ENCODE data around the gene CFAP119. TPM values are rescaled to one million over a fixed set of nuclear protein-coding genes. Genes with fewer than 3 reads are reported as not detected.

The CFAP119 gene
- total and polyA plus RNA-seq, 10 of the 15 experiments (the other 5 are each of a cell fraction or from before 2014, with no cell fraction given) = 2.2 to 9.4 (median 4.3) TPM

DNA sequence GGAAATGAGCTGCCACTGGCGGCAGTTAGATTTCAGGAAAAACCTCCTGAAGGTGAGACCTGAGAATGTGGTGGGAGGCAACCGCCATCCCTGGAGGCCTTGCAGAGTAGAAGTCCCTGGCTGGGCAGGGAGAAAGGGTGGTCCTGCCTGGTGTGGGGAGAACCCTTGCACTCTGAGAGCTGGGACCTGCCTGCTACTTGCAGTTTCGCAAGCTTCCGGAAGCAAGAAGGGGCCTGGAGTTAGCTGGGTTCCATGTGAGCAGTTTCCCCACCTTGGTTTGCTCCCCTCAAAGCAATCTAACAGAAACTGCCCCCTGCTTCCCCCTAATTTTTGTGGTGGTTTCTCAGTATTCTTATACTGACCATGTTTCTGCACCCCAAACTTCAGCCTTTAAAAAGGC, 18.7 kb upstream of the CFAP119 start (continued):
- TF ChIP-seq, protein P1, sequence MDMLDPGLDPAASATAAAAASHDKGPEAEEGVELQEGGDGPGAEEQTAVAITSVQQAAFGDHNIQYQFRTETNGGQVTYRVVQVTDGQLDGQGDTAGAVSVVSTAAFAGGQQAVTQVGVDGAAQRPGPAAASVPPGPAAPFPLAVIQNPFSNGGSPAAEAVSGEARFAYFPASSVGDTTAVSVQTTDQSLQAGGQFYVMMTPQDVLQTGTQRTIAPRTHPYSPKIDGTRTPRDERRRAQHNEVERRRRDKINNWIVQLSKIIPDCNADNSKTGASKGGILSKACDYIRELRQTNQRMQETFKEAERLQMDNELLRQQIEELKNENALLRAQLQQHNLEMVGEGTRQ (IDR thresholded peaks at IDR 0.05; ENCODE audit: borderline replicate concordance, low read depth, low read length) = no peak
- no peak for TF ChIP-seq CHD1 (IDR thresholded peaks at IDR 0.05; ENCODE audit: low read depth, low read length)
- TF ChIP-seq, protein P2, sequence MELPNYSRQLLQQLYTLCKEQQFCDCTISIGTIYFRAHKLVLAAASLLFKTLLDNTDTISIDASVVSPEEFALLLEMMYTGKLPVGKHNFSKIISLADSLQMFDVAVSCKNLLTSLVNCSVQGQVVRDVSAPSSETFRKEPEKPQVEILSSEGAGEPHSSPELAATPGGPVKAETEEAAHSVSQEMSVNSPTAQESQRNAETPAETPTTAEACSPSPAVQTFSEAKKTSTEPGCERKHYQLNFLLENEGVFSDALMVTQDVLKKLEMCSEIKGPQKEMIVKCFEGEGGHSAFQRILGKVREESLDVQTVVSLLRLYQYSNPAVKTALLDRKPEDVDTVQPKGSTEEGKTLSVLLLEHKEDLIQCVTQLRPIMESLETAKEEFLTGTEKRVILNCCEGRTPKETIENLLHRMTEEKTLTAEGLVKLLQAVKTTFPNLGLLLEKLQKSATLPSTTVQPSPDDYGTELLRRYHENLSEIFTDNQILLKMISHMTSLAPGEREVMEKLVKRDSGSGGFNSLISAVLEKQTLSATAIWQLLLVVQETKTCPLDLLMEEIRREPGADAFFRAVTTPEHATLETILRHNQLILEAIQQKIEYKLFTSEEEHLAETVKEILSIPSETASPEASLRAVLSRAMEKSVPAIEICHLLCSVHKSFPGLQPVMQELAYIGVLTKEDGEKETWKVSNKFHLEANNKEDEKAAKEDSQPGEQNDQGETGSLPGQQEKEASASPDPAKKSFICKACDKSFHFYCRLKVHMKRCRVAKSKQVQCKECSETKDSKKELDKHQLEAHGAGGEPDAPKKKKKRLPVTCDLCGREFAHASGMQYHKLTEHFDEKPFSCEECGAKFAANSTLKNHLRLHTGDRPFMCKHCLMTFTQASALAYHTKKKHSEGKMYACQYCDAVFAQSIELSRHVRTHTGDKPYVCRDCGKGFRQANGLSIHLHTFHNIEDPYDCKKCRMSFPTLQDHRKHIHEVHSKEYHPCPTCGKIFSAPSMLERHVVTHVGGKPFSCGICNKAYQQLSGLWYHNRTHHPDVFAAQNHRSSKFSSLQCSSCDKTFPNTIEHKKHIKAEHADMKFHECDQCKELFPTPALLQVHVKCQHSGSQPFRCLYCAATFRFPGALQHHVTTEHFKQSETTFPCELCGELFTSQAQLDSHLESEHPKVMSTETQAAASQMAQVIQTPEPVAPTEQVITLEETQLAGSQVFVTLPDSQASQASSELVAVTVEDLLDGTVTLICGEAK (IDR thresholded peaks at IDR 0.05; ENCODE audit: borderline replicate concordance) = no peak
- TF ChIP-seq, protein P3, sequence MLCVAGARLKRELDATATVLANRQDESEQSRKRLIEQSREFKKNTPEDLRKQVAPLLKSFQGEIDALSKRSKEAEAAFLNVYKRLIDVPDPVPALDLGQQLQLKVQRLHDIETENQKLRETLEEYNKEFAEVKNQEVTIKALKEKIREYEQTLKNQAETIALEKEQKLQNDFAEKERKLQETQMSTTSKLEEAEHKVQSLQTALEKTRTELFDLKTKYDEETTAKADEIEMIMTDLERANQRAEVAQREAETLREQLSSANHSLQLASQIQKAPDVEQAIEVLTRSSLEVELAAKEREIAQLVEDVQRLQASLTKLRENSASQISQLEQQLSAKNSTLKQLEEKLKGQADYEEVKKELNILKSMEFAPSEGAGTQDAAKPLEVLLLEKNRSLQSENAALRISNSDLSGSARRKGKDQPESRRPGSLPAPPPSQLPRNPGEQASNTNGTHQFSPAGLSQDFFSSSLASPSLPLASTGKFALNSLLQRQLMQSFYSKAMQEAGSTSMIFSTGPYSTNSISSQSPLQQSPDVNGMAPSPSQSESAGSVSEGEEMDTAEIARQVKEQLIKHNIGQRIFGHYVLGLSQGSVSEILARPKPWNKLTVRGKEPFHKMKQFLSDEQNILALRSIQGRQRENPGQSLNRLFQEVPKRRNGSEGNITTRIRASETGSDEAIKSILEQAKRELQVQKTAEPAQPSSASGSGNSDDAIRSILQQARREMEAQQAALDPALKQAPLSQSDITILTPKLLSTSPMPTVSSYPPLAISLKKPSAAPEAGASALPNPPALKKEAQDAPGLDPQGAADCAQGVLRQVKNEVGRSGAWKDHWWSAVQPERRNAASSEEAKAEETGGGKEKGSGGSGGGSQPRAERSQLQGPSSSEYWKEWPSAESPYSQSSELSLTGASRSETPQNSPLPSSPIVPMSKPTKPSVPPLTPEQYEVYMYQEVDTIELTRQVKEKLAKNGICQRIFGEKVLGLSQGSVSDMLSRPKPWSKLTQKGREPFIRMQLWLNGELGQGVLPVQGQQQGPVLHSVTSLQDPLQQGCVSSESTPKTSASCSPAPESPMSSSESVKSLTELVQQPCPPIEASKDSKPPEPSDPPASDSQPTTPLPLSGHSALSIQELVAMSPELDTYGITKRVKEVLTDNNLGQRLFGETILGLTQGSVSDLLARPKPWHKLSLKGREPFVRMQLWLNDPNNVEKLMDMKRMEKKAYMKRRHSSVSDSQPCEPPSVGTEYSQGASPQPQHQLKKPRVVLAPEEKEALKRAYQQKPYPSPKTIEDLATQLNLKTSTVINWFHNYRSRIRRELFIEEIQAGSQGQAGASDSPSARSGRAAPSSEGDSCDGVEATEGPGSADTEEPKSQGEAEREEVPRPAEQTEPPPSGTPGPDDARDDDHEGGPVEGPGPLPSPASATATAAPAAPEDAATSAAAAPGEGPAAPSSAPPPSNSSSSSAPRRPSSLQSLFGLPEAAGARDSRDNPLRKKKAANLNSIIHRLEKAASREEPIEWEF (IDR thresholded peaks at IDR 0.05; ENCODE audit: insufficient replicate concordance, low read depth, low read length) = no peak

Measured in GM12878 (cell line).